ENCODE results near the gene CIITA. TPM values are rescaled to one million over a fixed set of nuclear protein-coding genes. Genes with fewer than 3 reads are reported as not detected.

The CIITA gene
- total and polyA plus RNA-seq, 8 donors, result under 0.01 to 67.1 (median 12.8) TPM

GRCh38 chr16:10961231-10961630 is 84.2 kb downstream of the CIITA start:
- Histone ChIP-seq H3K9me3 (no peaks in the 10 kb centered on the region), H3K4me1 (peaks cover 7 to 24% (median 14%) of the 10 kb centered on the region in 4 donors), H3K27me3 (no peaks in the 10 kb centered on the region), H3K4me3 (no peak overlapping the region), H3K36me3 (peaks cover 15 to 56% (median 42%) of the 10 kb centered on the region in 4 donors), H3K27ac (peak overlapping the region in 2 of 5 donors; percentile 47 to 61)
- DNase-seq, result no peak
- intact Hi-C loops (cut with DNase I; ENCODE audit: low total_unique reads), result no loop called here
- 75 to 83% (median 78%) methylated on average over 7 of the region's 7 CpGs for WGBS, 5 donors
- peak in 1 of 3 donors; percentile 16 for TF ChIP-seq POLR2AphosphoS5 (IDR thresholded peaks at IDR 0.05)
- no peak for TF ChIP-seq POLR2A (IDR thresholded peaks at IDR 0.05)

- peak; percentile 87 to 95 for DNase-seq
- TF ChIP-seq POLR2AphosphoS5 (IDR thresholded peaks at IDR 0.05), result peak; percentile 22 to 71 (median 24)
- TF ChIP-seq POLR2A (IDR thresholded peaks at IDR 0.05), result no peak
- TF ChIP-seq CTCF (IDR thresholded peaks at IDR 0.05), result peak in 5 of 7 experiments; percentile 90 to 95 (median 93)
- no peak for TF ChIP-seq EP300 (IDR thresholded peaks at IDR 0.05)
- no peaks in the 10 kb centered on the region for H3K9me3 ChIP-seq
- intact Hi-C loops (cut with DNase I; ENCODE audit: low total_unique reads), result no loop called here
- 27 to 36% (median 36%) methylated on average over 20 of the region's 20 CpGs for WGBS, 5 donors
- no peaks in the 10 kb centered on the region for H3K27me3 ChIP-seq
- H3K36me3 ChIP-seq, result peaks cover 10 to 67% (median 45%) of the 10 kb centered on the region in 4 donors
- H3K4me3 ChIP-seq, result peak overlapping the region in 1 of 4 donors; percentile 11
- peak overlapping the region in 2 of 5 donors; percentile 45 to 65 for H3K27ac ChIP-seq
- H3K4me1 ChIP-seq, result peaks cover 15 to 22% (median 20%) of the 10 kb centered on the region in 4 donors
Measured at GRCh38 chr16:10964039-10964890, 87.3 kb downstream of the CIITA start.

- no peak for DNase-seq
- peaks cover 10 to 63% (median 48%) of the 10 kb centered on the region in 4 donors for H3K36me3 ChIP-seq
- no peak overlapping the region for H3K27ac ChIP-seq
- TF ChIP-seq EP300 (IDR thresholded peaks at IDR 0.05), result no peak
- no peak for TF ChIP-seq POLR2A (IDR thresholded peaks at IDR 0.05)
- TF ChIP-seq POLR2AphosphoS5 (IDR thresholded peaks at IDR 0.05), result no peak
- TF ChIP-seq CTCF (IDR thresholded peaks at IDR 0.05), result no peak
- H3K4me1 ChIP-seq, result peaks cover 15 to 22% (median 20%) of the 10 kb centered on the region in 4 donors
- H3K9me3 ChIP-seq, result no peaks in the 10 kb centered on the region
- no peak overlapping the region for H3K4me3 ChIP-seq
- no peaks in the 10 kb centered on the region for H3K27me3 ChIP-seq
- intact Hi-C loops (cut with DNase I; ENCODE audit: low total_unique reads), result loop anchor here (5.0 kb wide), 1 partner anchor 387 kb away; no protein-coding TSS in a partner anchor
- WGBS, 5 donors, result 82 to 89% (median 87%) methylated on average over 8 of the region's 8 CpGs
Measured at GRCh38 chr16:10964891-10965326, 87.9 kb downstream of the CIITA start.

- H3K9me3 ChIP-seq, result no peaks in the 10 kb centered on the region
- TF ChIP-seq CTCF (IDR thresholded peaks at IDR 0.05), result no peak
- TF ChIP-seq EP300 (IDR thresholded peaks at IDR 0.05), result no peak
- no peak for TF ChIP-seq POLR2A (IDR thresholded peaks at IDR 0.05)
- no peak for TF ChIP-seq POLR2AphosphoS5 (IDR thresholded peaks at IDR 0.05)
- H3K4me1 ChIP-seq, result peaks cover 15 to 21% (median 18%) of the 10 kb centered on the region in 4 donors
- DNase-seq, result no peak
- 61 to 77% (median 67%) methylated on average over 6 of the region's 6 CpGs for WGBS, 5 donors
- no peak overlapping the region for H3K4me3 ChIP-seq
- intact Hi-C loops (cut with DNase I; ENCODE audit: low total_unique reads), result loop anchor here (5.0 kb wide), 1 partner anchor 387 kb away; no protein-coding TSS in a partner anchor
- H3K36me3 ChIP-seq, result peaks cover 10 to 65% (median 52%) of the 10 kb centered on the region in 4 donors
- no peak overlapping the region for H3K27ac ChIP-seq
- no peaks in the 10 kb centered on the region for H3K27me3 ChIP-seq
Measured at GRCh38 chr16:10965440-10966061, 88.5 kb downstream of the CIITA start.

Data from stomach (tissue), 9 donors.